ENCODE data around the gene NNT.
"Not testable (repeated sequence)": the region's sequence is repeated elsewhere in the genome, so short reads cannot be mapped to it uniquely, and the experiment has no call there.

The NNT gene

GRCh38 chr5:43728581-43728980 lies 125.6 kb downstream of the NNT start:
- no peak for DNase-seq

GRCh38 chr5:43729846-43730478 lies 127.0 kb downstream of the NNT start:
- no peak for DNase-seq

GRCh38 chr5:43730832-43731342 lies 127.9 kb downstream of the NNT start:
- DNase-seq: no peak

- no peak for DNase-seq
Measured at GRCh38 chr5:43731573-43731972, 128.6 kb downstream of the NNT start.

- DNase-seq: not testable (repeated sequence)
Measured at GRCh38 chr5:43745923-43746548, 143.1 kb downstream of the NNT start.

GRCh38 chr5:43750809-43751208 lies 147.8 kb downstream of the NNT start:
- DNase-seq: no peak

- DNase-seq: no peak
Measured at GRCh38 chr5:43753069-43753468, 150.1 kb downstream of the NNT start.

Measured in GOT3 (cell line).